NB4 (cell line): ENCODE results near the gene HIRA.

Experiments
- MYC ChIP-seq: IDR thresholded peaks from 2 replicates; pipeline ENCODE4 v1.6.1; 2011; ENCODE audit warnings: low read depth, low read length
- POLR2A ChIP-seq: IDR thresholded peaks from 2 replicates; pipeline ENCODE4 v1.6.1; 2011; ENCODE audit warnings: mild to moderate bottlenecking; ENCODE audit not compliant: insufficient read length; ENCODE audit errors: extremely low read depth
- TF ChIP-seq, protein P1 (sequence below): IDR thresholded peaks from one replicate; pipeline ENCODE4 v1.5.1; 2012; ENCODE audit warnings: low read depth, low read length

- TF ChIP-seq POLR2A (no peak), MYC (no peak)
- TF ChIP-seq, protein P1, sequence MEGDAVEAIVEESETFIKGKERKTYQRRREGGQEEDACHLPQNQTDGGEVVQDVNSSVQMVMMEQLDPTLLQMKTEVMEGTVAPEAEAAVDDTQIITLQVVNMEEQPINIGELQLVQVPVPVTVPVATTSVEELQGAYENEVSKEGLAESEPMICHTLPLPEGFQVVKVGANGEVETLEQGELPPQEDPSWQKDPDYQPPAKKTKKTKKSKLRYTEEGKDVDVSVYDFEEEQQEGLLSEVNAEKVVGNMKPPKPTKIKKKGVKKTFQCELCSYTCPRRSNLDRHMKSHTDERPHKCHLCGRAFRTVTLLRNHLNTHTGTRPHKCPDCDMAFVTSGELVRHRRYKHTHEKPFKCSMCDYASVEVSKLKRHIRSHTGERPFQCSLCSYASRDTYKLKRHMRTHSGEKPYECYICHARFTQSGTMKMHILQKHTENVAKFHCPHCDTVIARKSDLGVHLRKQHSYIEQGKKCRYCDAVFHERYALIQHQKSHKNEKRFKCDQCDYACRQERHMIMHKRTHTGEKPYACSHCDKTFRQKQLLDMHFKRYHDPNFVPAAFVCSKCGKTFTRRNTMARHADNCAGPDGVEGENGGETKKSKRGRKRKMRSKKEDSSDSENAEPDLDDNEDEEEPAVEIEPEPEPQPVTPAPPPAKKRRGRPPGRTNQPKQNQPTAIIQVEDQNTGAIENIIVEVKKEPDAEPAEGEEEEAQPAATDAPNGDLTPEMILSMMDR, result no peak
These were observed 30.1 kb downstream of the HIRA start for GRCh38 chr22:19401483-19401882.
